ENCODE results near the gene VMP1.

GRCh38 chr17:59756236-59756818 lies 48.9 kb downstream of the VMP1 start:
- no peak for TF ChIP-seq CTCF (conservative IDR thresholded peaks at IDR 0.05)
- TF ChIP-seq ZFX (IDR thresholded peaks at IDR 0.05) = no peak
